Measurements from ENCODE around the gene BAD. TPM values are rescaled to one million over a fixed set of nuclear protein-coding genes. Genes with fewer than 3 reads are reported as not detected.

Gene BAD
- total RNA-seq, 1 donor: 64.3 TPM

- no peak for DNase-seq (ENCODE audit: low read depth)
- no peak for TF ChIP-seq CTCF (IDR thresholded peaks at IDR 0.05; ENCODE audit: insufficient read depth, low read depth, low read length)
- H3K4me3 ChIP-seq (ENCODE audit: low read depth, low read length): no peak overlapping the region
Measured at GRCh38 chr11:64224151-64224890, 60.1 kb downstream of the BAD start.

- H3K4me3 ChIP-seq (ENCODE audit: low read depth, low read length): no peak overlapping the region
- no peak for TF ChIP-seq CTCF (IDR thresholded peaks at IDR 0.05; ENCODE audit: insufficient read depth, low read depth, low read length)
- no peak for DNase-seq (ENCODE audit: low read depth)
Measured at GRCh38 chr11:64223001-64223651, 61.3 kb downstream of the BAD start.

GRCh38 chr11:64222651-64223000 lies 61.8 kb downstream of the BAD start:
- no peak overlapping the region for H3K4me3 ChIP-seq (ENCODE audit: low read depth, low read length)
- TF ChIP-seq CTCF (IDR thresholded peaks at IDR 0.05; ENCODE audit: insufficient read depth, low read depth, low read length): no peak
- no peak for DNase-seq (ENCODE audit: low read depth)

DNA sequence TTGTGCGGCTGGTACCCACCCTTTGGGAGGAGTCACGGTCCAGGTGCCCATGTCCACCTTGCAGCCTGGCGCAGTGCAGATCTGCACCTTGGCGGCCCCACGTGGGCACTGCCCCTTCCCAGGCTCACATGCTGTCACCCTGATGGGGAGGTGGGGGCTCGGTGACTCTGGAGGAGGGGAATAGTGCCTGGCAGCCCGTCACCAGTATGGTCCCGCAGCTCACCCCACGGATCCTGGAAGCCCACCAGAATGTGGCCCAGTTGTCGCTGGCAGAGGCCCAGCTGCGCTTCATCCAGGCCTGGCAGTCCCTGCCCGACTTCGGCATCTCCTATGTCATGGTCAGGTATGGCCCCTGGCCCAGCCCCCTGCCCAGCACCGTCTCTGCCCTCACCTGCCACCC lies 63.7 kb downstream of the BAD start:
- no peak for TF ChIP-seq CTCF (IDR thresholded peaks at IDR 0.05; ENCODE audit: insufficient read depth, low read depth, low read length)
- no peak for DNase-seq (ENCODE audit: low read depth)
- H3K4me3 ChIP-seq (ENCODE audit: low read depth, low read length): no peak overlapping the region

- DNase-seq (ENCODE audit: low read depth): no peak
- no peak overlapping the region for H3K4me3 ChIP-seq (ENCODE audit: low read depth, low read length)
- TF ChIP-seq CTCF (IDR thresholded peaks at IDR 0.05; ENCODE audit: insufficient read depth, low read depth, low read length): no peak
Measured at GRCh38 chr11:64220271-64220670, 64.2 kb downstream of the BAD start.

Small RNA genes lying within 50 kb of the gene (small RNA-seq; reads per million reads assigned to genes)
- not detected for gene RF00019

Other genes with a start within 250 kb of the BAD start
- gene FLRT1, start 248.7 kb downstream of the BAD start, total RNA-seq: under 0.01 TPM in 2 replicates
- 8.6 and 12.9 TPM in 2 replicates for gene MACROD1, start 118.6 kb downstream of the BAD start, total RNA-seq
- gene STIP1, start 98.5 kb downstream of the BAD start, total RNA-seq: 149 and 206 TPM in 2 replicates
- 4.3 and 7.4 TPM in 2 replicates for gene FERMT3, start 77.9 kb downstream of the BAD start, total RNA-seq
- gene TRPT1, start 58.5 kb downstream of the BAD start, total RNA-seq: 32.4 and 33.2 TPM in 2 replicates
- gene NUDT22, start 58.4 kb downstream of the BAD start, total RNA-seq: 43.6 and 80.5 TPM in 2 replicates
- gene DNAJC4, start 54.1 kb downstream of the BAD start, total RNA-seq: 6.5 and 9.3 TPM in 2 replicates
- 17.7 and 21.9 TPM in 2 replicates for gene VEGFB, start 50.1 kb downstream of the BAD start, total RNA-seq
- 46.7 and 47.5 TPM in 2 replicates for gene FKBP2, start 43.6 kb downstream of the BAD start, total RNA-seq
- gene PPP1R14B, start 37.7 kb downstream of the BAD start, total RNA-seq: 155 and 175 TPM in 2 replicates
- 53.8 and 66.5 TPM in 2 replicates for gene PLCB3, start 33.1 kb downstream of the BAD start, total RNA-seq
- 10.6 and 10.8 TPM in 2 replicates for gene GPR137, start 1.2 kb upstream of the BAD start, total RNA-seq
- gene KCNK4, start 6.6 kb upstream of the BAD start, total RNA-seq: under 0.01 TPM in 1 of 2 replicates, not detected in the other
- 0.32 TPM in 1 of 2 replicates, not detected in the other for gene CATSPERZ, start 15.7 kb upstream of the BAD start, total RNA-seq
- 19.3 and 23.3 TPM in 2 replicates for gene ESRRA, start 20.9 kb upstream of the BAD start, total RNA-seq
- gene TRMT112, start 32.9 kb upstream of the BAD start, total RNA-seq: 144 and 155 TPM in 2 replicates
- 211 and 230 TPM in 2 replicates for gene PRDX5, start 33.5 kb upstream of the BAD start, total RNA-seq
- gene CCDC88B, start 55.5 kb upstream of the BAD start, total RNA-seq: 1.7 and 3.5 TPM in 2 replicates
- 35.8 and 48.0 TPM in 2 replicates for gene RPS6KA4, start 74.5 kb upstream of the BAD start, total RNA-seq

All from fibroblast of villous mesenchyme (primary cell).